HG03342 (cell line): ENCODE data around the gene HRH4.

ENCODE experiments used
- ATAC-seq: cut with Tn5 transposase; IDR thresholded peaks from one replicate; pipeline ENCODE4 v1.9.1; 2021; ENCODE audit warnings: mild to moderate bottlenecking, moderate library complexity; ENCODE audit not compliant: unreplicated experiment

The HRH4 gene

DNA sequence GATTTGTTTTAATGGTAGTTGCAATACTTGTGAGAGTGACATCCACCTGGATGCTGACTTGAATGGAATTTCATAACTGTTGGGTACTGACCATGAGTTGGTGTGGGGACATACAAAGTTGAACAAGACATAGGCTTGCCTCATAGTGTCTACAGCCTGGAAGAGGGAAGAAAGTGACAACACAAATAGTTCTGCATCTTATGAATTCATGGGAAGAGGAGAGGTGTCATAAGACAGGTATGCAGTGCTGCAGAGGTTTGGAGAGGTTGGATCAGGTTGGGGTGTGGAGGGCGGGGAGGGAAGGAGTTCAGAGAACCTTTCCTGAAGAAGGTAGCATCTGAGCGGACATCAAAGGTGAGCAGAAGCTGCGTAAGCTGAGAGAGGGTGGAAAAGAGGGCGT is 44.0 kb downstream of the HRH4 start:
- no peak for ATAC-seq

DNA sequence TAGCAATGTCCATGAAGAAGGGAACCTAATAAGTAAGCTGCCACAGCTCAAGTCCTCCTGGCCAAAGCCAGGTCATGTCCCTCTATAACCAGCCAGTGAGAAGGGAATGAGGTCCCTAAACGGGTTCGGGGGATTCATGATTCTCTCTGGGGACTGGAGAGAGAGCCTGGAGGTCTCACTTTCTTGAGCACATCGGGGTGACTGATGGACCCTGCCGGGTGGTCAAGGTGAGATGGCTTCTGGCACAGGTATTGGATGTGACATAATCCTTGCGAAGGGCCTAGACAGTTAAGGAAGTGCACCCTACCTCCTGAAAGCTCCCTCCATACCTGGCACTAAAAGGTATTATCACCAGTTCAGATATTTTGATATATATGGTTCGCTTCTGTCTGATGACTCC is 45.7 kb downstream of the HRH4 start:
- ATAC-seq = no peak

DNA sequence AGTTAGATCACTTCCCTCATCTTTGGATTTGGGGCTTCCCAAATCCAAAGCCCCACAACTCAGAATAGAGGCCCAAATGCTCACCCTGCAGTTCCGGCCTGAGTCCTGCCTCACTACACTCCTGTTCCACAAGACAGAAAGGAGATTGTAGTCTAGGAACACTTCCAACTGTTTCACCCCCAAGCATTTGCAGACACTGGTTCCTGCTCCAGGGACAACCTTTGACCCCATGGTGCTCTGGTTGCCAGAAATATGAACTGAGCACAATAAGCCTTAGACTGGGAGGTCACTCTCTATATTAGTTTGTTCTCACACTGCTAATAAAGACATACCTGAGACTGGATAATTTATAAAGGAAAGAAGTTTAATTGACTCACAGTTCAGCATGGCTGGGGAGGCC is 49.0 kb downstream of the HRH4 start:
- ATAC-seq = no peak

DNA sequence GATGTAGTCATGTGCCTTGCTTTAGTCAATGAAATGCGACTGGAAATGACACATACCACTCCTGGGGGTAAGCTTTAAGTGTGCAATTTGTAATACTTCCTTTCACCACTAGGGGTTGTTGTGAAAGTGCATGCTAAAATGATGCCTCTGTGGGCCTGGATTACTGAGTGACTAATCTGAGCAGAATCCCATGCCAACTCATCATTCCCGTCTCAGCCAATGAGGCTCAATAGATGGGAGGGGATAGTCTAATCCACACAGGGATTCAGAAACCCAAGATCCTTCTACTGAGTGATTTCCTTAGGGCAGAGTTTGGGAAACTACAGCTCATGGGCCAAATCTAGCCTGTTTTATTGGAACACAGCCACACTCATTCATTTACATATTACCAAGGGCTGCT is 54.0 kb downstream of the HRH4 start:
- peak; percentile 70 for ATAC-seq

DNA sequence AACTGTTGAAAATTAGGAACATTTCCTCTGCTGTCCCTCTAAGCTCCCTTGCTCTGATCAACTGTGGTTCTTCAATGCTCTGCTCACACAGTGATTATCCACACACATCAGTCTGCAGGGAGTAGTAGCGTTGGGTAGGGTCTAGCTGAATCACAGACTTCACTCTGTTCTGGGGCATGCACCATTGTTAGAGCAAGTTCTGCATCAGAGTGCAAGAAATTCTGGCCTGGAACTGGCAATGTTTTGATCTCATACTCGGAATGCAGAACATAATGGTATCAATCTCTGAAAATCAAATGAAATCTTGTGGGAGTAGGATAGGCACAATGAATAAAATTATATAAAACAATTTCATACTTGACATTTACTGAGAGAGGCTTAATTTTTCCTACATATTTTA is 55.3 kb downstream of the HRH4 start:
- no peak for ATAC-seq

DNA sequence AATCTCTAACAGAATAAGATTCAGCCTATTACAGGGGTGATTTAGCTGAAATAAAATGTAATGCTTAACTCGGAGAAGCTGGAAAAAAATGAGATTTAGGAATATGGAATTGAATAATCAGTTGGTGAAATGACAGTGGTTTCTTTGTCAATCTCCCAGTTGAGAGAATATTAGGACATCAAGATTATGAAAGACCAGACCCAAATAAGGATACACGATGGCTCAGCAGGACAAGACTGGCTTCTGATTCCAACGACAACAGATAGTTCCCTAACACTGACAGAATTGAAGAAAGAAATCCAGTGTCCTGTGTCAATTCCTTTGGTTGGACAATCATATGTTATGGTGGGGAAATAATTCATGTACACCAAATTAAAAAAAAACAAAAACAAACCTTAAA is 55.8 kb downstream of the HRH4 start:
- ATAC-seq = no peak

DNA sequence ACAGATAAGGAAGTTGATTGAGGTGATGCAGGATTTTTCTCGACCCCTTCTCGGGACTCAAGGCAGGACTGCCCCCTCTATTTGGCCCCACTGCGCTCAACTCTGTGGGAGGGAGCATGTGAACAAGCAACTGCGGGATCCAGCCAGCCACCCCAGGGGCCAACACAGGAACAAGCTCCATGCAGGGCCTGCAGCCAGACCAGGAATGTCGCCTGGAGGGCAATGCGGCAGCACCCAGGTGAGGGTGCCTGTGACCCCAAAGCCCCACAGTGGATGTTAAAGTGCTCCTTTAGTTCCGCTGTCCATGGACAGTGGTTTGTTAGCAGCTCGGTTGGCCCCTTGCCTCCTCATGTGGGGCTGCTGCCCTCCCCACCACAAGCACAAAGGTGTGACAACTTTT is 57.1 kb downstream of the HRH4 start:
- no peak for ATAC-seq

DNA sequence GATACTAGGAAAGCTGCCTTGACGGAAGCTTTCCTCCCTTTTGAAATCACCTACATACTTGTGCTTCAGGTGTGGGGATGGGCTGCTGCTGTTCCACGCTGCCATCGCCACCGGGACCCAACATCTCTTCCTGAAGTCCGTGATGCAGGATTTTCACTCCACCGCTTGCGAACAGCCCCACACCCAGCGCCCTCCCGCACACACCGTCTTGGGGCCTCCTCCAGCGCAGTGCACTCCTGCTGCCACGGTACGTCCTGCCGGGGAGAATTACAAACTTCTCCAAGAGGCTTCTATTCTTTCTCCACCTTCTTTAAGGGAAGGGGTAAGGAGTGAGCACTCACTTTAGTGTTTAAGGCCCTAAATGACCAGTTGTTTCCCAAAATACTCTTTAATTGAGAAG is 58.2 kb downstream of the HRH4 start:
- ATAC-seq = no peak
